ENCODE results near the gene ARFGEF2. TPM values are rescaled to one million over a fixed set of nuclear protein-coding genes. Genes with fewer than 3 reads are reported as not detected.
"Not testable (repeated sequence)": the region's sequence is repeated elsewhere in the genome, so short reads cannot be mapped to it uniquely, and the experiment has no call there.

ARFGEF2 gene
- total RNA-seq, 1 experiment from 2014 or later: 22.2 TPM

GRCh38 chr20:49024220-49024619, 102.7 kb downstream of the ARFGEF2 start:
- Histone ChIP-seq H3K9me3 (ENCODE audit: control insufficient read depth in 1 of 2, insufficient read depth in 1 of 2, low read depth in 1 of 2, low read length in 2 of 2) (no peaks in the 10 kb centered on the region), H4K20me1 (ENCODE audit: insufficient read depth) (no peaks in the 10 kb centered on the region), H3K27me3 (ENCODE audit: insufficient read depth, low read length) (no peaks in the 10 kb centered on the region), H3K4me1 (ENCODE audit: control insufficient read depth in 1 of 2, insufficient read depth in 2 of 2, low read length in 2 of 2) (no peaks in the 10 kb centered on the region), H3K36me3 (ENCODE audit: control insufficient read depth in 1 of 2, insufficient read depth in 2 of 2, low read length in 2 of 2) (peaks cover 13 to 27% of the 10 kb centered on the region in 2 experiments), H3K9ac (ENCODE audit: low read length) (no peak overlapping the region), H3K27ac (ENCODE audit: low read depth, low read length) (no peak overlapping the region), H3K79me2 (ENCODE audit: insufficient read depth, low read length) (no peaks in the 10 kb centered on the region), H3K4me3 (replicated peaks in 1 of 2; ENCODE audit: low read depth in 1 of 2, low read length in 2 of 2) (no peak overlapping the region), H2AFZ (ENCODE audit: low read depth, low read length, poor library complexity, severe bottlenecking) (no peak overlapping the region), H3K9me2 (ENCODE audit: insufficient read depth) (no peaks in the 10 kb centered on the region), H3K4me2 (ENCODE audit: low read length) (no peak overlapping the region)
- CTCF ChIA-PET: no interaction called here
- no TSS peak for BruUV-seq (replicated peaks)
- RAD21 ChIA-PET (ENCODE audit: low non-redundant PET in 1 of 2, low total read pairs in 2 of 2, uncharacterized antibody in 2 of 2, unreplicated experiment in 2 of 2): no interaction called here
- POLR2A ChIA-PET: no interaction called here
- ATAC-seq (no peak), DNase-seq (ENCODE audit: low read depth, low spot score) (no peak)
- no peak for TF ChIP-seq CTCF (IDR thresholded peaks at IDR 0.05 in 2 of 3, conservative IDR thresholded peaks at IDR 0.05 in 1 of 3; ENCODE audit: borderline replicate concordance in 1 of 3, insufficient read depth in 1 of 3, low read depth in 2 of 3, low read length in 2 of 3)
- no peak for TF ChIP-seq FOSL1 (IDR thresholded peaks at IDR 0.05; ENCODE audit: low read depth)
- TF ChIP-seq ATF3 (IDR thresholded peaks at IDR 0.05): no peak
- TF ChIP-seq ELF1 (IDR thresholded peaks at IDR 0.05; ENCODE audit: borderline replicate concordance, low read depth): no peak
- no peak for TF ChIP-seq POLR2A (IDR thresholded peaks at IDR 0.05; ENCODE audit: borderline replicate concordance, extremely low read depth, insufficient read depth, insufficient read length)
- no peak for TF ChIP-seq SIN3A (IDR thresholded peaks at IDR 0.05; ENCODE audit: low read depth)
- intact Hi-C loops (cut with micrococcal nuclease): no loop called here

GRCh38 chr20:49028177-49028576, 106.7 kb downstream of the ARFGEF2 start:
- H3K4me1 ChIP-seq (ENCODE audit: control insufficient read depth in 1 of 2, insufficient read depth in 2 of 2, low read length in 2 of 2); POLR2A ChIA-PET; BruUV-seq (replicated peaks); DNase-seq (ENCODE audit: low read depth, low spot score); H3K27ac ChIP-seq (ENCODE audit: low read depth, low read length); H3K9me2 ChIP-seq (ENCODE audit: insufficient read depth); H3K27me3 ChIP-seq (ENCODE audit: insufficient read depth, low read length); H4K20me1 ChIP-seq (ENCODE audit: insufficient read depth); H3K9ac ChIP-seq (ENCODE audit: low read length); RAD21 ChIA-PET (ENCODE audit: low non-redundant PET in 1 of 2, low total read pairs in 2 of 2, uncharacterized antibody in 2 of 2, unreplicated experiment in 2 of 2); H3K79me2 ChIP-seq (ENCODE audit: insufficient read depth, low read length); H2AFZ ChIP-seq (ENCODE audit: low read depth, low read length, poor library complexity, severe bottlenecking); H3K9me3 ChIP-seq (ENCODE audit: control insufficient read depth in 1 of 2, insufficient read depth in 1 of 2, low read depth in 1 of 2, low read length in 2 of 2); H3K4me2 ChIP-seq (ENCODE audit: low read length); H3K4me3 ChIP-seq (replicated peaks in 1 of 2; ENCODE audit: low read depth in 1 of 2, low read length in 2 of 2); intact Hi-C loops (cut with micrococcal nuclease); ATAC-seq: not testable (repeated sequence)
- peaks cover 16 to 22% of the 10 kb centered on the region in 2 experiments for H3K36me3 ChIP-seq (ENCODE audit: control insufficient read depth in 1 of 2, insufficient read depth in 2 of 2, low read length in 2 of 2)
- CTCF ChIA-PET: interaction anchor here (1.1 to 1.5 kb wide), 2 partner anchors 8 to 189 kb away, joined by 3 to 6 read pairs; no protein-coding TSS in a partner anchor
